ENCODE results near the gene FBXL17.

Gene FBXL17

DNA sequence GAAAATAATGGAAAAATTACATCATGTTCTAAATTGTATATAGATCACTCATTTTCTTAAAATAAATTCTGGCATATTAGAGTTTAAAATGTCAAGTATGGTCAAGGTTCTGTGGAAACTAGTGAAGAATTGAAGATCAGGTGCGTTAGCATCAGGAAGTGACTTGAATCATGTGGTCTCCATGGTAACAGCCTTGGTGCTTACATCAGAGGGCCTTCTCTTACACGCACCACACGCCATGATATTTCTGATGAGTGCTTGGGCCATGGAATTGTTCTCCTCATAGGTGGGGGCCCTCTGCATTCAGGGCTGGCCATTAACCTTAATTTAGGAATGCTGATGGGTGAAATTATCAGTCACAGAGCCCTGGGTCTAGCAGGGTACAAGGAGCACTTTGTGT lies 423.0 kb downstream of the FBXL17 start:
- no peak overlapping the region for H3K4me2 ChIP-seq (ENCODE audit: low read depth, low read length, poor library complexity, severe bottlenecking)
- no peaks in the 10 kb centered on the region for H3K9me3 ChIP-seq (ENCODE audit: insufficient read depth, low read length)
- no peak overlapping the region for H3K4me3 ChIP-seq (ENCODE audit: insufficient read depth, low read length, poor library complexity, severe bottlenecking)
- no peaks in the 10 kb centered on the region for H3K27me3 ChIP-seq (ENCODE audit: low read length)
- H2AFZ ChIP-seq (ENCODE audit: low read depth, low read length, severe bottlenecking): no peak overlapping the region
- H3K36me3 ChIP-seq (ENCODE audit: low read length): no peaks in the 10 kb centered on the region
- H3F3A ChIP-seq (ENCODE audit: insufficient read depth): no peaks in the 10 kb centered on the region
- TF ChIP-seq, protein P1, sequence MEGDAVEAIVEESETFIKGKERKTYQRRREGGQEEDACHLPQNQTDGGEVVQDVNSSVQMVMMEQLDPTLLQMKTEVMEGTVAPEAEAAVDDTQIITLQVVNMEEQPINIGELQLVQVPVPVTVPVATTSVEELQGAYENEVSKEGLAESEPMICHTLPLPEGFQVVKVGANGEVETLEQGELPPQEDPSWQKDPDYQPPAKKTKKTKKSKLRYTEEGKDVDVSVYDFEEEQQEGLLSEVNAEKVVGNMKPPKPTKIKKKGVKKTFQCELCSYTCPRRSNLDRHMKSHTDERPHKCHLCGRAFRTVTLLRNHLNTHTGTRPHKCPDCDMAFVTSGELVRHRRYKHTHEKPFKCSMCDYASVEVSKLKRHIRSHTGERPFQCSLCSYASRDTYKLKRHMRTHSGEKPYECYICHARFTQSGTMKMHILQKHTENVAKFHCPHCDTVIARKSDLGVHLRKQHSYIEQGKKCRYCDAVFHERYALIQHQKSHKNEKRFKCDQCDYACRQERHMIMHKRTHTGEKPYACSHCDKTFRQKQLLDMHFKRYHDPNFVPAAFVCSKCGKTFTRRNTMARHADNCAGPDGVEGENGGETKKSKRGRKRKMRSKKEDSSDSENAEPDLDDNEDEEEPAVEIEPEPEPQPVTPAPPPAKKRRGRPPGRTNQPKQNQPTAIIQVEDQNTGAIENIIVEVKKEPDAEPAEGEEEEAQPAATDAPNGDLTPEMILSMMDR (IDR thresholded peaks at IDR 0.05; ENCODE audit: insufficient read depth, low read length, poor library complexity, severe bottlenecking): no peak
- no peak for TF ChIP-seq EZH2phosphoT487 (conservative IDR thresholded peaks at IDR 0.05; ENCODE audit: low read length)
- no peak overlapping the region for H3K9ac ChIP-seq (ENCODE audit: low read length)
- no peaks in the 10 kb centered on the region for H3K79me2 ChIP-seq (ENCODE audit: insufficient read depth, low read length)
- H4K20me1 ChIP-seq (ENCODE audit: low read depth, low read length): no peaks in the 10 kb centered on the region
- H3K9me2 ChIP-seq (replicated peaks; ENCODE audit: insufficient read depth, low read length): no peaks in the 10 kb centered on the region
- H3K27ac ChIP-seq (ENCODE audit: low read depth, low read length): no peak overlapping the region

DNA sequence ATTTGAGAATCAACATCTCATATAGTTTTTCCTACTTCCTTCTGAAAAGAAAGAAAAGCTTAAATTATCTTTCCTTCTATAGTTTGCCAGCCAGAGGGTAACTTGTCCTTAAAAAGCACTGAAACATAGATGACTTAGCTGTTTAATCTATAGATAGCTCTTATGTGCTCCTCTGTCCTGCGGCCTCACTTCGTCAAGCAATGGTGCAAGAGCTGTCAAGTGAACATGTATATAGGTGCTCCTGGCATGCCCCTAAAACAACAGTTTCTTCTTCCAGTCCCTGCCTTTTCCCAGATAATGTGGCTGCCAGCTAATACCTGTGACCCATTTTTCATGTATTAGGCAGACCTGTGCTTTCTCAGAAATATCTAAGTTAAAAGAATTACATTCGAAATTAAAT lies 423.5 kb downstream of the FBXL17 start:
- no peaks in the 10 kb centered on the region for H3K9me2 ChIP-seq (replicated peaks; ENCODE audit: insufficient read depth, low read length)
- H3K4me3 ChIP-seq (ENCODE audit: insufficient read depth, low read length, poor library complexity, severe bottlenecking): no peak overlapping the region
- H3K27me3 ChIP-seq (ENCODE audit: low read length): no peaks in the 10 kb centered on the region
- no peak overlapping the region for H2AFZ ChIP-seq (ENCODE audit: low read depth, low read length, severe bottlenecking)
- no peak overlapping the region for H3K9ac ChIP-seq (ENCODE audit: low read length)
- no peaks in the 10 kb centered on the region for H3K36me3 ChIP-seq (ENCODE audit: low read length)
- H4K20me1 ChIP-seq (ENCODE audit: low read depth, low read length): no peaks in the 10 kb centered on the region
- no peak overlapping the region for H3K27ac ChIP-seq (ENCODE audit: low read depth, low read length)
- H3F3A ChIP-seq (ENCODE audit: insufficient read depth): no peaks in the 10 kb centered on the region
- TF ChIP-seq, protein P1 (IDR thresholded peaks at IDR 0.05; ENCODE audit: insufficient read depth, low read length, poor library complexity, severe bottlenecking): no peak
- no peak for TF ChIP-seq EZH2phosphoT487 (conservative IDR thresholded peaks at IDR 0.05; ENCODE audit: low read length)
- no peaks in the 10 kb centered on the region for H3K9me3 ChIP-seq (ENCODE audit: insufficient read depth, low read length)
- no peaks in the 10 kb centered on the region for H3K79me2 ChIP-seq (ENCODE audit: insufficient read depth, low read length)
- no peak overlapping the region for H3K4me2 ChIP-seq (ENCODE audit: low read depth, low read length, poor library complexity, severe bottlenecking)

DNA sequence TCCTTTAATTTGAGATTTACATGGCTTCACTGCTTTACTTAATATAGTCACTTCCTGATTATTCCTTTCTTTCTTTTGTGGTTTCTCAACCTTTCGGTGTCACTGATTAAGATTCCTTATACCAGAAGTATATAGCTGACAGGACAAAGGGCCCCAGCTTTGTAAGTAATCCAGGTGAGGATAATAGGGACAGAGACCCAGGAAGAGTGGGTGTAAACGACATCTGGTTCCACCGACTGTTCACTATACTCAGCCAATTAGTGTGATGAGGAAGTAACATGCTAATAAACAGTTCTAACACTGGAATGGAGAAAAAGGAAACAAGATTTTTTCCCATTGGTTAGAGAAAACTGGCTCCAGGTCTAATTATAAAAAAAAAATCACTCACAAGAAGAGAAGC lies 424.8 kb downstream of the FBXL17 start:
- Histone ChIP-seq H4K20me1 (ENCODE audit: low read depth, low read length) (no peaks in the 10 kb centered on the region), H3K9me3 (ENCODE audit: insufficient read depth, low read length) (no peaks in the 10 kb centered on the region), H3K4me2 (ENCODE audit: low read depth, low read length, poor library complexity, severe bottlenecking) (no peak overlapping the region), H3K27me3 (ENCODE audit: low read length) (no peaks in the 10 kb centered on the region), H3F3A (ENCODE audit: insufficient read depth) (no peaks in the 10 kb centered on the region), H3K4me3 (ENCODE audit: insufficient read depth, low read length, poor library complexity, severe bottlenecking) (no peak overlapping the region), H3K9ac (ENCODE audit: low read length) (no peak overlapping the region), H3K27ac (ENCODE audit: low read depth, low read length) (no peak overlapping the region), H3K9me2 (replicated peaks; ENCODE audit: insufficient read depth, low read length) (no peaks in the 10 kb centered on the region), H3K79me2 (ENCODE audit: insufficient read depth, low read length) (no peaks in the 10 kb centered on the region), H3K36me3 (ENCODE audit: low read length) (no peaks in the 10 kb centered on the region), H2AFZ (ENCODE audit: low read depth, low read length, severe bottlenecking) (no peak overlapping the region)
- TF ChIP-seq, protein P1 (IDR thresholded peaks at IDR 0.05; ENCODE audit: insufficient read depth, low read length, poor library complexity, severe bottlenecking): no peak
- no peak for TF ChIP-seq EZH2phosphoT487 (conservative IDR thresholded peaks at IDR 0.05; ENCODE audit: low read length)

Data from SU-DHL-6 (cell line).